ENCODE results near the gene PEX12. TPM values are rescaled to one million over a fixed set of nuclear protein-coding genes. Genes with fewer than 3 reads are reported as not detected.
"Not testable (repeated sequence)": the region's sequence is repeated elsewhere in the genome, so short reads cannot be mapped to it uniquely, and the experiment has no call there.

The PEX12 gene
- 1 to 10 TPM; 1.9 to 3.1 (median 3.0) TPM for polyA plus RNA-seq

GRCh38 chr17:35578197-35578928 is at the start of gene PEX12:
TSS of gene PEX12 (minus strand) at chr17:35578571. CDS start at chr17:35578021, 550 bp downstream.
- no peak within 1 kb of the TSS for H3K27ac ChIP-seq (ENCODE audit: low read depth, low read length)
- 0 to 1% (median 0%) methylated on average over 44 to 45 of the region's 45 CpGs for WGBS, 3 donors

- WGBS, 3 donors = 69 to 95% (median 89%) methylated on average over 4 of the region's 4 CpGs
- no peak overlapping the region for H3K27ac ChIP-seq (ENCODE audit: low read depth, low read length)
Measured at GRCh38 chr17:35627417-35627816, 49.0 kb upstream of the PEX12 start.

- no peak overlapping the region for H3K27ac ChIP-seq (ENCODE audit: low read depth, low read length)
- WGBS, 3 donors = 63 to 82% (median 78%) methylated on average over 1 of the region's 1 CpG
Measured at GRCh38 chr17:35621768-35622167, 43.4 kb upstream of the PEX12 start.

- H3K27ac ChIP-seq (ENCODE audit: low read depth, low read length) = no peak overlapping the region
Measured at GRCh38 chr17:35618628-35619027, 40.3 kb upstream of the PEX12 start.

GRCh38 chr17:35617505-35617904 is 39.1 kb upstream of the PEX12 start:
- no peak overlapping the region for H3K27ac ChIP-seq (ENCODE audit: low read depth, low read length)
- WGBS, 3 donors = 62 to 66% (median 66%) methylated on average over 2 of the region's 2 CpGs

GRCh38 chr17:35616536-35616935 is 38.2 kb upstream of the PEX12 start:
- no peak overlapping the region for H3K27ac ChIP-seq (ENCODE audit: low read depth, low read length)
- 64 to 95% (median 68%) methylated on average over 7 of the region's 7 CpGs for WGBS, 3 donors

GRCh38 chr17:35614810-35615209 is 36.4 kb upstream of the PEX12 start:
- WGBS, 3 donors = 67 to 79% (median 68%) methylated on average over 3 of the region's 3 CpGs
- no peak overlapping the region for H3K27ac ChIP-seq (ENCODE audit: low read depth, low read length)

- no peak overlapping the region for H3K27ac ChIP-seq (ENCODE audit: low read depth, low read length)
- WGBS, 3 donors = 61 to 83% (median 83%) methylated on average over 2 of the region's 2 CpGs
Measured at GRCh38 chr17:35612924-35613521, 34.7 kb upstream of the PEX12 start.

GRCh38 chr17:35610746-35611145 is 32.4 kb upstream of the PEX12 start:
- H3K27ac ChIP-seq (ENCODE audit: low read depth, low read length) = not testable (repeated sequence)
- 88 to 90% (median 89%) methylated on average over 12 of the region's 12 CpGs for WGBS, 3 donors

GRCh38 chr17:35609831-35610230 is 31.5 kb upstream of the PEX12 start:
- WGBS, 3 donors = 97 to 99% (median 98%) methylated on average over 4 of the region's 4 CpGs
- no peak overlapping the region for H3K27ac ChIP-seq (ENCODE audit: low read depth, low read length)

- 76 to 78% (median 76%) methylated on average over 3 of the region's 3 CpGs for WGBS, 3 donors
- no peak overlapping the region for H3K27ac ChIP-seq (ENCODE audit: low read depth, low read length)
Measured at GRCh38 chr17:35607239-35607847, 29.0 kb upstream of the PEX12 start.

GRCh38 chr17:35605678-35606077 is 27.3 kb upstream of the PEX12 start:
- WGBS, 3 donors = 87 to 92% (median 89%) methylated on average over 2 of the region's 2 CpGs

GRCh38 chr17:35603674-35604073 is 25.3 kb upstream of the PEX12 start:
- WGBS, 3 donors = 85 to 92% (median 90%) methylated on average over 7 of the region's 7 CpGs
- no peak overlapping the region for H3K27ac ChIP-seq (ENCODE audit: low read depth, low read length)

More at GRCh38 chr17:35605678-35606077, 27.3 kb upstream of the PEX12 start:
- H3K27ac ChIP-seq (ENCODE audit: low read depth, low read length) = no peak overlapping the region

GRCh38 chr17:35597604-35598003 is 19.2 kb upstream of the PEX12 start:
- no peak overlapping the region for H3K27ac ChIP-seq (ENCODE audit: low read depth, low read length)
- 65 to 70% (median 67%) methylated on average over 5 of the region's 5 CpGs for WGBS, 3 donors

GRCh38 chr17:35596530-35597233 is 18.3 kb upstream of the PEX12 start:
- WGBS, 3 donors = 87 to 88% (median 87%) methylated on average over 54 of the region's 54 CpGs
- no peak overlapping the region for H3K27ac ChIP-seq (ENCODE audit: low read depth, low read length)

- H3K27ac ChIP-seq (ENCODE audit: low read depth, low read length) = no peak overlapping the region
- 65 to 89% (median 77%) methylated on average over 4 of the region's 4 CpGs for WGBS, 3 donors
Measured at GRCh38 chr17:35596072-35596471, 17.7 kb upstream of the PEX12 start.

- H3K27ac ChIP-seq (ENCODE audit: low read depth, low read length) = no peak overlapping the region
- 65 to 68% (median 67%) methylated on average over 12 of the region's 12 CpGs for WGBS, 3 donors
Measured at GRCh38 chr17:35588196-35588920, 10.0 kb upstream of the PEX12 start.

All from adipose tissue (tissue), 3 donors.